ENCODE data around the gene HOXC5. TPM values are rescaled to one million over a fixed set of nuclear protein-coding genes. Genes with fewer than 3 reads are reported as not detected.

Gene HOXC5
- total and polyA plus RNA-seq, 12 donors, result 0.01 TPM; not detected in 11

GRCh38 chr12:54059668-54060067 is 26.8 kb downstream of the HOXC5 start:
- Histone ChIP-seq H3K4me3 (no peak overlapping the region), H3K36me3 (no peaks in the 10 kb centered on the region), H3K9me3 (no peaks in the 10 kb centered on the region), H3K27me3 (peaks cover 3 to 98% (median 95%) of the 10 kb centered on the region in 7 donors), H3K27ac (no peak overlapping the region), H3K4me1 (peaks cover 0 to 3% (median 0%) of the 10 kb centered on the region in 9 donors)
- no peak for TF ChIP-seq CTCF (IDR thresholded peaks at IDR 0.05)
- intact Hi-C loops (cut with DNase I), result no loop called here
- DNase-seq, result no peak
- ATAC-seq, result no peak
- WGBS, 2 donors, result 13 to 24% methylated on average over 7 of the region's 7 CpGs

GRCh38 chr12:54060174-54060974 is 27.5 kb downstream of the HOXC5 start:
- Histone ChIP-seq H3K9me3 (no peaks in the 10 kb centered on the region), H3K4me1 (no peaks in the 10 kb centered on the region), H3K4me3 (no peak overlapping the region), H3K36me3 (no peaks in the 10 kb centered on the region), H3K27ac (no peak overlapping the region), H3K27me3 (peaks cover 0 to 98% (median 94%) of the 10 kb centered on the region in 7 donors)
- ATAC-seq (no peak), DNase-seq (no peak)
- TF ChIP-seq CTCF (IDR thresholded peaks at IDR 0.05), result no peak
- whole genome bisulfite sequencing, 2 donors, result 16% methylated on average over 38 of the region's 38 CpGs
- intact Hi-C loops (cut with DNase I), result no loop called here

- DNase-seq (no peak), ATAC-seq (no peak)
- TF ChIP-seq CTCF (IDR thresholded peaks at IDR 0.05), result no peak
- H3K4me1 ChIP-seq, result no peaks in the 10 kb centered on the region
- 21 to 30% methylated on average over 7 of the region's 7 CpGs for WGBS, 2 donors
- intact Hi-C loops (cut with DNase I), result no loop called here
- peaks cover 0 to 98% (median 95%) of the 10 kb centered on the region in 7 donors for H3K27me3 ChIP-seq
- H3K36me3 ChIP-seq, result no peaks in the 10 kb centered on the region
- H3K27ac ChIP-seq, result no peak overlapping the region
- no peaks in the 10 kb centered on the region for H3K9me3 ChIP-seq
- no peak overlapping the region for H3K4me3 ChIP-seq
These were observed 28.3 kb downstream of the HOXC5 start for GRCh38 chr12:54060975-54061778.

GRCh38 chr12:54065677-54066076 is 32.8 kb downstream of the HOXC5 start:
- DNase-seq, result no peak
- Histone ChIP-seq H3K9me3 (no peaks in the 10 kb centered on the region), H3K36me3 (no peaks in the 10 kb centered on the region), H3K27me3 (peaks cover 0 to 96% (median 84%) of the 10 kb centered on the region in 7 donors), H3K4me1 (no peaks in the 10 kb centered on the region), H3K27ac (no peak overlapping the region), H3K4me3 (no peak overlapping the region)
- intact Hi-C loops (cut with DNase I), result no loop called here
- ATAC-seq, result no peak
- no peak for TF ChIP-seq CTCF (IDR thresholded peaks at IDR 0.05)
